KOPT-K1 (cell line): ENCODE results near the gene PPM1N.

ENCODE experiments used
- H3K27ac ChIP-seq: fragments of 200-600 bp; sonication (generic); 2 replicates; pipeline ENCODE4 v1.5.1; 2016; ENCODE audit warnings: antibody characterized with exemption, mild to moderate bottlenecking, low read depth, low read length; ENCODE audit not compliant: poor library complexity, severe bottlenecking
- H3K36me3 ChIP-seq: fragments of 200-600 bp; sonication (generic); 2 replicates; pipeline ENCODE4 v1.5.1; 2017; ENCODE audit warnings: antibody characterized with exemption, mild to moderate bottlenecking, low read length, moderate library complexity; ENCODE audit not compliant: insufficient read depth
- H3K9me3 ChIP-seq: fragments of 200-600 bp; sonication (generic); 2 replicates; pipeline ENCODE4 v1.5.1; 2017; ENCODE audit warnings: antibody characterized with exemption, low read length, mild to moderate bottlenecking; ENCODE audit not compliant: insufficient read depth, poor library complexity, severe bottlenecking

The PPM1N gene

DNA sequence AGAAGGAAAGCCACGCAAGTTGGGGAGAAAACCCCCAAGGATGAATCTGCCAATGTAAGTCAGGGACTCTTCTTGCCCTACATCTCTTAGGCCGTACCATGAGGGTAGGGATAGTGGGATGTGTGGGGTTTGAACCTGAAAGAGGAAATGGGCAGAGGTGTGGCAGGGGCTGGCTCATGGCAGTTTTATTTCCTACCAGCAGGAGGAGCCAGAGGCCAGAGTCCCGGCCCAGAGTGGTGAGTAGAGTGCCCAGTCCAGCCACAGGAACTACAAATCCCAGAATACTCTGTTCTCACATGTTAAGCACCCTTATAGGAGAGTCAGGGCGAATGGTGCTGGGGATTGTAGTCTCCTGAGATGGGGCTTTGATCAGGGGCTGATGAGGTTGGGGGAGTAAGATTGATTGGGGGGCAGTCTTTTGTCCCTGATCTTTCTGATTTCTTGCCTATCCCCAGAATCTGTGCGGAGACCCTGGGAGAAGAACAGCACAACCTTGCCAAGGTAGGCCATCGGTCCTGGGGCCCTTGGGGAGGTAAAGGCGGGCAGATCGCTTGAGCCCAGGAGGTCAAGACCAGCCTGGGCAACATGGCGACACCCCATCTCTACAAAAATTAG, 25.5 kb downstream of the PPM1N start:
- peaks cover 34% of the 10 kb centered on the region for H3K36me3 ChIP-seq

DNA sequence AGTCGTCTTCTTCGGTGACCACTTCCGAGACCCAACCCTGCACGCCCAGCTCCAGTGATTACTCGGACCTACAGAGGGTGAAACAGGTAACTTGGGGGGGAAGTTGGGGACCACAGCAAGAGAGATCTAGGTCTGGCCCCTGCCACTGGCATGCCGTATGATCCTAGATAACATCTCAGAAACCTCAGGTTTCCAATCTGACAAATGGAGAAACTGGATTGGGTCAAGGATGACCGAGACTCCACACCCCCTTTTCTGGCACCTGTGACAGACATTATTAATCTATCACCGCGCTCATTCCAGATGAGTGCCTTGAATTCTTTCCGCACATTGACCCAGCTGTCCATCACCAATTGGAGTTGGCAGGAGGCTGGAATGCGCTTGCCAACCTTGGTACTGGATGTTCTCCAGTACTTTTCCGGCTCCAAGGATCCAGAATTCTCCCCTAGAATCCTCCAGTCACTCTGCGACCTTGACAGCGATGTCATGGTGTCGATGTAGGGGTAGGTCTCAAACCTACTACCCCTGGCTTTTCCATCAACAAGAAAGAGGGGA, 26.4 kb downstream of the PPM1N start:
- Histone ChIP-seq H3K36me3 (peaks cover 34% of the 10 kb centered on the region), H3K9me3 (no peaks in the 10 kb centered on the region), H3K27ac (no peak overlapping the region)

More for the DNA sequence above, 25.5 kb downstream of the PPM1N start:
- no peaks in the 10 kb centered on the region for H3K9me3 ChIP-seq
- no peak overlapping the region for H3K27ac ChIP-seq

DNA sequence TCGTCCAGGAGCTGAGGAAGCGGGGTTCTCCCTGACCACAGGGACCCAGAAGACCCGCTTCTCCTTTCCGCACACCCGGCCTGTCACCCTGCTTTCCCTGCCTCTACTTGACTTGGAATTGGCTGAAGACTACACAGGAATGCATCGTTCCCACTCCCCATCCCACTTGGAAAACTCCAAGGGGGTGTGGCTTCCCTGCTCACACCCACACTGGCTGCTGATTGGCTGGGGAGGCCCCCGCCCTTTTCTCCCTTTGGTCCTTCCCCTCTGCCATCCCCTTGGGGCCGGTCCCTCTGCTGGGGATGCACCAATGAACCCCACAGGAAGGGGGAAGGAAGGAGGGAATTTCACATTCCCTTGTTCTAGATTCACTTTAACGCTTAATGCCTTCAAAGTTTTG, 27.9 kb downstream of the PPM1N start:
- Histone ChIP-seq H3K27ac (no peak overlapping the region), H3K36me3 (peaks cover 34% of the 10 kb centered on the region), H3K9me3 (peaks cover 2% of the 10 kb centered on the region)

DNA sequence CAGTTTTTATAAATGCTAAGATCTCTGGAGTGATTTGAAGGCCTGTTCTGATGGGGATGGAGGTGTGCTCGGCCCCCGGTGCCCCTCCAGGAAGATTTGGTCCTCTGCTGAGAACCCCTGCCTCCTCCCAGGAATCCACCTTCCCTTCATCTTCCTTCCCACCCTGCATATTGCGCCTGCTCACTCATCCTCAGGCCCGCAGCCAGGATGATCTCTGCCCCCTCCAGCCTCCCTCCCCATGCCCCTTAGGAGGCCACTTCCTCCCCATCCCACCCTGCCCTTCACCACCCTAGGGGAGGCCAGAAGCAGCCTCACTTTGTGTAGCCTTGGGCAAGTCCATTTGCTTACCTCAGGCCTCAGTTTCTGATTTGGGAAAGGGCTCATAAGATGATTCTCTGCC, 28.7 kb downstream of the PPM1N start:
- Histone ChIP-seq H3K9me3 (peaks cover 10% of the 10 kb centered on the region), H3K36me3 (peaks cover 34% of the 10 kb centered on the region), H3K27ac (no peak overlapping the region)

GRCh38 chr19:45527731-45528130, 29.5 kb downstream of the PPM1N start:
- peaks cover 16% of the 10 kb centered on the region for H3K9me3 ChIP-seq
- H3K27ac ChIP-seq = no peak overlapping the region
- peaks cover 34% of the 10 kb centered on the region for H3K36me3 ChIP-seq

DNA sequence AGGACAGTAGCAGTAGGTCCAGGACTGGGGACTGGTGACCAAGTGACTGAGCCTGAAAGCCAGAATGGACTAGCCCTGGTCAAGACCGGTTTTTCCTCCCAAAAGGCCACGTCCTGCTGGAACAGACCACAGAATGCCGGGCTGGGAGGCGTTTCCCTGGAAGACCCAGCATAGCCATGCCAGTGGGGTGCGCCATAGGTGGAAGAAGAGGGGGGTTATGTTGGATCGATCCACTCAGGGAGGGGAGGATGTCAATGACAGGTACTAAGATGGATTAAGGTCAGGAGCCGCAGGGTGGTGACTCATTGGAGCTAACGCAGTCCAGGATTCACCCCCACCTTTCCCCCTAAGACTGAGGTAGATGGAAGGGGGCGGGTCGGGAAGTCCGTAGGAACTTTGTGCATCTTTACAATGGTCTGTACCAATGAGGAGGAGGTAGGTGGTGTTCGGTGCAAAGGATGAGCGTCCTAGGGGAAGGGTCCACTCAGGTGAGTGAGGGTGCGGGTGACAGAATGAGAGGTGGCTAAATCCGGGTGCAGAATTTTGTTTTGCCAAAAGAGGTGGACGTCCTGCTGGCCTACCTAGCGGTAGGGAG, 30.0 kb downstream of the PPM1N start:
- Histone ChIP-seq H3K27ac (no peak overlapping the region), H3K9me3 (peaks cover 16% of the 10 kb centered on the region), H3K36me3 (peaks cover 34% of the 10 kb centered on the region)

- Histone ChIP-seq H3K9me3 (peaks cover 16% of the 10 kb centered on the region), H3K36me3 (peaks cover 34% of the 10 kb centered on the region), H3K27ac (no peak overlapping the region)
Observed at GRCh38 chr19:45528744-45529419, 30.6 kb downstream of the PPM1N start.

DNA sequence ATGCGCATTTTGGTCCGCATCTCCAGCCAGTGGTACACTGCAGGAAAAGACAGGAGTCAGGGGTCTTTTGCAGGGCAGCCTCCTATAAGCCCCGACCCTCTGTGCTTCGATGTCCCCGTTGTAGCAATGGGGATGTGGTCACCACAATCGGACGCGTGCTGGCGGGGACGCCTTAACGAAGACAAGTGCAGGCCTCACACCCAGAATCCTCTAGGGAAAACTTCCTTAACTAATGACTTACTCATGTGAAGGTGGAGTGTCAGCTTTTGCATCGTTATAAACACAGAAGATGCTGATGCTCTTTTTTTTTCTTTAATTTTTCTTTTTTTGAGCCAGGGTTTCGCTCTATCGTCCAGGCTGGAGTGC, 31.2 kb downstream of the PPM1N start:
- H3K27ac ChIP-seq = no peak overlapping the region

GRCh38 chr19:45531349-45531748, 33.1 kb downstream of the PPM1N start:
- Histone ChIP-seq H3K9me3 (peaks cover 16% of the 10 kb centered on the region), H3K36me3 (peaks cover 11% of the 10 kb centered on the region; the same call in 1 of the 2 replicates), H3K27ac (no peak overlapping the region)

More for the DNA sequence above, 31.2 kb downstream of the PPM1N start:
- peaks cover 16% of the 10 kb centered on the region for H3K9me3 ChIP-seq
- H3K36me3 ChIP-seq = peaks cover 29% of the 10 kb centered on the region

DNA sequence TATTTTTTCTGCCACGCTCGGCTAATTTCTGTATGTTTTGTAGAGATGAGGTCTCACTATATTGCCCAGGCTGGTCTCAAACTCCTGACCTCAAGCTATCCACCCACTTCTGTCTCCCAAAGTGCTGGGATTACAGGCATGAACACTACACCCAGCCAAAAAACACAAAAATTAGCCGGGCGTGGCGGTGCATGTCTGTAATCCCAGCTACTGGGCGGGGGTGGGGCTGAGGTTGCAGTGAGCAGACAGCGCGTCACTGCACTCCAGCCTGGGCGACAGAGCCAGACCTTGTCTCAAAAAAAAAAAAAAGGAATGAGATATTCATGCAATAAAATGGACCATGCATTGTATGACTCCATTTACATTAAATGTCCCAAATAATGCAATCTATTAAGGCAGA, 41.2 kb downstream of the PPM1N start:
- H3K27ac ChIP-seq = no peak overlapping the region
- no peaks in the 10 kb centered on the region for H3K9me3 ChIP-seq
- H3K36me3 ChIP-seq = no peaks in the 10 kb centered on the region

- H3K9me3 ChIP-seq = no peaks in the 10 kb centered on the region
- H3K27ac ChIP-seq = no peak overlapping the region
- H3K36me3 ChIP-seq = no peaks in the 10 kb centered on the region
Observed at GRCh38 chr19:45542234-45542668, 44.0 kb downstream of the PPM1N start.

GRCh38 chr19:45547211-45547770, 49.0 kb downstream of the PPM1N start:
- no peak overlapping the region for H3K27ac ChIP-seq
- no peaks in the 10 kb centered on the region for H3K9me3 ChIP-seq

DNA sequence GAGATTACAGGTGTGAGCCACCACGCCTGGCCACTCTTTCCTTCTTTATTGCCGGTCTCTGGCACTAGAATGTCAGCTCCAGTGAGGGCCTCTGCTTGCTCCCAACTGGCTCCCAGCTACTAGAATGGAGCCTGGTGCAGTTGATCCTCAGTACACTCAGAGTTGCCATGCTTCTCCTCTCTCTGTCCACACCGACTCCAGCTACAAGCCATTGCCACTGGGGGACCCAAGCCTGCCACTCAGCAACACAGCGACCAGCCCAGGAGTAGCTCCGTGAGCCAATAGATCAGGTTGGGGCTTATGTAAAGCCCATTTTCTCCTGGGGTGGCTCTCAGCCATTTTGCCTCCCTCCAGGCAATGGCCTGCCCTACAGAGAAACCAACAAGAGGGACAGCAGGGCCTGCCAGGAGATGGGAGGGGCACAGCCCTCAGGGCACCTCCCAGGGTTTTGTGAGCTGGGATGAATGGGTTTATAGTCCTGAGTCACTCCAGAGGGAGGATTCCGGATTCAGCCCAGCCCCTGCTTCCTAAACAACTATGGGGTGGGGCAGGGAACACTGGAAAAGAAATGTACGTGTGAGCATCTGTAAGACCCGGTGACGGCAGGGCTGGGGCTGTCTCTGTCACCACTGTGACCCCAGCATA, 49.8 kb downstream of the PPM1N start:
- no peak overlapping the region for H3K27ac ChIP-seq
- no peaks in the 10 kb centered on the region for H3K9me3 ChIP-seq
- H3K36me3 ChIP-seq = peaks cover 2% of the 10 kb centered on the region; the same call in 1 of the 2 replicates

More at GRCh38 chr19:45547211-45547770, 49.0 kb downstream of the PPM1N start:
- no peaks in the 10 kb centered on the region for H3K36me3 ChIP-seq
